Stimulated activated CD8-positive, alpha-beta memory T cell treated with anti-CD3 and anti-CD28 coated beads, Interleukin-12 subunit alpha, Interleukin-12 subunit beta, amount 100 ng/mL, for 24 hours (primary cell): Measurements from ENCODE around the gene ADAM15.

Experiments
- DNase-seq: peaks from one replicate; pipeline ENCODE4 v3.0.0-alpha.2; 2020; ENCODE audit errors: extremely low read depth

Gene ADAM15

GRCh38 chr1:155029513-155030242 is 21.4 kb upstream of the ADAM15 start:
- no peak for DNase-seq

- no peak for DNase-seq
Measured at GRCh38 chr1:155030243-155030795, 20.8 kb upstream of the ADAM15 start.

- DNase-seq, result no peak
Measured at GRCh38 chr1:155030899-155031298, 20.2 kb upstream of the ADAM15 start.

GRCh38 chr1:155032886-155033285 is 18.2 kb upstream of the ADAM15 start:
- no peak for DNase-seq

- no peak for DNase-seq
Measured at GRCh38 chr1:155033524-155033923, 17.6 kb upstream of the ADAM15 start, which contains the start of the genes DCST1 and DCST2. Gene DCST1, plus strand, starts transcription at chr1:155033824. Its CDS starts 213 bp downstream, at chr1:155034037. Gene DCST2, minus strand, starts transcription at chr1:155033781. Its CDS starts 80 bp downstream, at chr1:155033701.

GRCh38 chr1:155034318-155035208 is 16.6 kb upstream of the ADAM15 start:
- no peak for DNase-seq

- no peak for DNase-seq
Measured at GRCh38 chr1:155035936-155036335, 15.2 kb upstream of the ADAM15 start.

- DNase-seq, result no peak
Measured at GRCh38 chr1:155037043-155037442, 14.1 kb upstream of the ADAM15 start.

GRCh38 chr1:155037851-155038441 is 13.2 kb upstream of the ADAM15 start:
- no peak for DNase-seq

GRCh38 chr1:155038602-155039307 is 12.4 kb upstream of the ADAM15 start:
- DNase-seq, result no peak

- DNase-seq, result no peak
Measured at GRCh38 chr1:155039308-155039669, 11.8 kb upstream of the ADAM15 start.

- no peak for DNase-seq
Measured at GRCh38 chr1:155040358-155041093, 10.6 kb upstream of the ADAM15 start.

- no peak for DNase-seq
Measured at GRCh38 chr1:155042789-155043188, 8.3 kb upstream of the ADAM15 start.

- DNase-seq, result no peak
Measured at GRCh38 chr1:155043301-155043702, 7.8 kb upstream of the ADAM15 start.

GRCh38 chr1:155043793-155044192 is 7.3 kb upstream of the ADAM15 start:
- no peak for DNase-seq

GRCh38 chr1:155044365-155044764 is 6.8 kb upstream of the ADAM15 start:
- no peak for DNase-seq

- no peak for DNase-seq
Measured at GRCh38 chr1:155044812-155045657, 6.1 kb upstream of the ADAM15 start.

- no peak for DNase-seq
Measured at GRCh38 chr1:155048449-155049334, 2.4 kb upstream of the ADAM15 start.
